H1 (cell line): ENCODE results near the gene TDP2. TPM values are rescaled to one million over a fixed set of nuclear protein-coding genes. Genes with fewer than 3 reads are reported as not detected.

Experiments used
- CTCF ChIA-PET: fragments of 300-600 bp; sonication (Branson Sonifier 250); formaldehyde crosslinking; loops from one replicate; lab custom pipeline; 2021; ENCODE audit not compliant: partially characterized antibody; lab: Charles Lee
- POLR2A ChIA-PET: fragments of 300-600 bp; sonication (Branson Sonifier 250); formaldehyde crosslinking; loops from one replicate; lab custom pipeline; 2021; ENCODE audit warnings: inconsistent platforms; ENCODE audit not compliant: partially characterized antibody; lab: Charles Lee
- DNase-seq, 2 experiments: peaks; one replicate each; pipeline versions ENCODE4 v3.0.0 to v3.0.0-alpha.2; 2010 to 2022; ENCODE audit warnings: low spot score in 2 of 2, low read depth in 1 of 2, mixed read lengths in 1 of 2
- FAIRE-seq: peaks from 2 replicates; lab custom pipeline; 2011; peaks lifted over from hg19 to GRCh38; lab: Jason Lieb, UNC
- H2AFZ ChIP-seq: 2 replicates; pipeline ENCODE4 v1.8.1; 2012; ENCODE audit warnings: low read length, inconsistent platforms
- H2AK5ac ChIP-seq: 2 replicates; pipeline ENCODE4 v1.6.1; 2013; ENCODE audit warnings: low read depth, low read length
- H2BK120ac ChIP-seq: replicated peaks from 2 replicates; pipeline ENCODE3; 2013; ENCODE audit warnings: low read depth, low read length, inconsistent platforms
- H2BK12ac ChIP-seq: 2 replicates; pipeline ENCODE4 v1.6.1; 2013; ENCODE audit warnings: low read depth, low read length
- H2BK15ac ChIP-seq: 2 replicates; pipeline ENCODE4 v1.6.1; 2013; ENCODE audit warnings: low read length
- H2BK20ac ChIP-seq: 2 replicates; pipeline ENCODE4 v1.6.1; 2013; ENCODE audit warnings: low read length
- H2BK5ac ChIP-seq: 2 replicates; pipeline ENCODE4 v1.6.1; 2013; ENCODE audit warnings: low read depth, low read length
- H3K14ac ChIP-seq: 2 replicates; pipeline ENCODE4 v1.6.1; 2013; ENCODE audit warnings: inconsistent platforms; ENCODE audit not compliant: insufficient read length
- H3K18ac ChIP-seq: 2 replicates; pipeline ENCODE4 v1.6.1; 2013; ENCODE audit warnings: low read length; ENCODE audit errors: extremely low read depth
- H3K23ac ChIP-seq: 2 replicates; pipeline ENCODE4 v1.6.1; 2013; ENCODE audit warnings: inconsistent platforms; ENCODE audit not compliant: insufficient read length
- H3K23me2 ChIP-seq: 2 replicates; pipeline ENCODE4 v1.6.1; 2013; ENCODE audit warnings: low read depth, low read length
- H3K27ac ChIP-seq: 2 replicates; pipeline ENCODE4 v1.6.1; 2011; ENCODE audit warnings: low read depth, low read length, inconsistent platforms
- H3K27me3 ChIP-seq, 4 experiments: replicated peaks in 1 of 4; 1 replicate in 1 of 4; 2 replicates in 3 of 4; pipeline versions ENCODE4 v1.6.1 to v1.8.1; 2011 to 2013; ENCODE audit warnings: low read length in 3 of 4, mild to moderate bottlenecking in 3 of 4, inconsistent platforms in 2 of 4, mixed read lengths in 2 of 4, moderate library complexity in 1 of 4; ENCODE audit not compliant: control insufficient read depth in 3 of 4, insufficient read depth in 3 of 4; ENCODE audit errors: extremely low read depth in 1 of 4
- H3K36me3 ChIP-seq, 4 experiments: 2 replicates each; pipeline versions ENCODE4 v1.6.1 to v1.8.1; 2011 to 2013; ENCODE audit warnings: mild to moderate bottlenecking in 4 of 4, low read length in 3 of 4, moderate library complexity in 2 of 4, control low read depth in 1 of 4, inconsistent platforms in 1 of 4; ENCODE audit not compliant: insufficient read depth in 4 of 4, control insufficient read depth in 2 of 4
- H3K4ac ChIP-seq: replicated peaks from 2 replicates; pipeline ENCODE3; 2013; ENCODE audit warnings: low read length, low read depth, mixed read lengths, inconsistent platforms; ENCODE audit not compliant: insufficient read length
- H3K4me1 ChIP-seq, 4 experiments: replicated peaks in 1 of 4; 1 replicate in 1 of 4; 2 replicates in 3 of 4; pipeline versions ENCODE4 v1.6.1 to v1.8.1; 2011 to 2013; ENCODE audit warnings: low read length in 3 of 4, inconsistent platforms in 2 of 4, mixed read lengths in 1 of 4; ENCODE audit not compliant: insufficient read depth in 4 of 4, control insufficient read depth in 3 of 4
- H3K4me2 ChIP-seq, 2 experiments: 2 replicates each; pipeline versions ENCODE4 v1.6.1 to v1.8.1; 2011 to 2013; ENCODE audit warnings: low read depth in 2 of 2, low read length in 2 of 2, control low read depth in 1 of 2, inconsistent platforms in 1 of 2, mild to moderate bottlenecking in 1 of 2; ENCODE audit not compliant: insufficient read depth in 1 of 2
- H3K4me3 ChIP-seq, 4 experiments: fragments of 200-600, 300-600 bp in 1 of 4; sonication (generic), shearing (Covaris generic), sonication (Bioruptor Twin) in 1 of 4; 2 replicates each; pipeline versions ENCODE4 v1.5.1 to v1.8.1; 2011 to 2016; ENCODE audit warnings: low read length in 4 of 4, low read depth in 3 of 4, control low read depth in 2 of 4, inconsistent platforms in 2 of 4, mild to moderate bottlenecking in 2 of 4, mixed read lengths in 1 of 4, moderate library complexity in 1 of 4; ENCODE audit not compliant: insufficient read depth in 2 of 4; ENCODE audit errors: extremely low read depth in 1 of 4
- H3K56ac ChIP-seq: replicated peaks from 2 replicates; pipeline ENCODE3; 2013; ENCODE audit warnings: low read depth, mild to moderate bottlenecking, mixed read lengths, low read length, inconsistent platforms; ENCODE audit not compliant: insufficient read length
- H3K79me1 ChIP-seq: 2 replicates; pipeline ENCODE4 v1.6.1; 2013; ENCODE audit warnings: low read depth, low read length, control low read depth
- H3K79me2 ChIP-seq, 2 experiments: 2 replicates each; pipeline versions ENCODE4 v1.6.1 to v1.8.1; 2012 to 2013; ENCODE audit warnings: low read length in 2 of 2, mild to moderate bottlenecking in 2 of 2, inconsistent platforms in 1 of 2; ENCODE audit not compliant: insufficient read depth in 2 of 2, control insufficient read depth in 1 of 2
- H3K9ac ChIP-seq, 4 experiments: replicated peaks in 1 of 4; 1 replicate in 1 of 4; 2 replicates in 3 of 4; pipeline versions ENCODE4 v1.6.1 to v1.8.1; 2011 to 2013; ENCODE audit warnings: low read depth in 3 of 4, low read length in 3 of 4, control low read depth in 2 of 4, mild to moderate bottlenecking in 2 of 4, moderate library complexity in 2 of 4, inconsistent platforms in 1 of 4; ENCODE audit errors: extremely low read depth in 1 of 4
- H3K9me3 ChIP-seq, 2 experiments: 2 replicates each; pipeline versions ENCODE4 v1.6.1 to v1.8.1; 2012 to 2013; ENCODE audit warnings: mild to moderate bottlenecking in 2 of 2, moderate library complexity in 2 of 2, control low read depth in 1 of 2, inconsistent platforms in 1 of 2, low read depth in 1 of 2, low read length in 1 of 2, mixed read lengths in 1 of 2; ENCODE audit not compliant: insufficient read depth in 2 of 2
- H4K20me1 ChIP-seq, 2 experiments: replicated peaks in 1 of 2; 2 replicates each; pipeline versions ENCODE3 to v1.8.1; 2011 to 2013; ENCODE audit warnings: inconsistent platforms in 2 of 2, low read length in 2 of 2, mild to moderate bottlenecking in 1 of 2; ENCODE audit not compliant: insufficient read depth in 2 of 2, control insufficient read depth in 1 of 2
- H4K5ac ChIP-seq: 2 replicates; pipeline ENCODE4 v1.6.1; 2013; ENCODE audit warnings: low read length, low read depth, mixed read lengths, inconsistent platforms; ENCODE audit not compliant: insufficient read length
- H4K8ac ChIP-seq: 2 replicates; pipeline ENCODE4 v1.8.0; 2013; ENCODE audit warnings: mild to moderate bottlenecking, moderate library complexity, low read length, inconsistent platforms; ENCODE audit not compliant: insufficient read depth; ENCODE audit errors: extremely low read depth
- H4K91ac ChIP-seq: replicated peaks from 2 replicates; pipeline ENCODE3; 2013; ENCODE audit warnings: low read length, mixed read lengths, inconsistent platforms; ENCODE audit not compliant: insufficient read length
- BRCA1 ChIP-seq: IDR thresholded peaks from 2 replicates; pipeline ENCODE4 v1.6.1; 2012; ENCODE audit warnings: low read depth, low read length, improper control_type of control experiment
- SP1 ChIP-seq: IDR thresholded peaks from 2 replicates; pipeline ENCODE4 v1.6.1; 2011; ENCODE audit warnings: low read depth, low read length
- WGBS, 2 experiments: shearing (Covaris generic) in 1 of 2; methylation state at CpG; one replicate each; pipeline versions ENCODE4 v1.1.6 to v1.1.7; 2013 to 2015; ENCODE audit warnings: low lambda C conversion rate in 2 of 2, mixed read lengths in 2 of 2, inconsistent platforms in 1 of 2, low coverage in 1 of 2, missing lambda C conversion rate in 1 of 2; ENCODE audit not compliant: insufficient replicate concordance in 2 of 2, insufficient coverage in 1 of 2, insufficient read length in 1 of 2; ENCODE audit errors: extremely low coverage in 1 of 2, missing lambda C conversion rate in 1 of 2; 5-methylcytosine and 5-hydroxymethylcytosine counted together
- polyA plus RNA-seq, 7 experiments: library from polyadenylated mRNA; depleted of rRNA in 3 of 7; stranded (reverse) in 5 of 7; unstranded in 2 of 7; fragments of >200 nt in 5 of 7; fragments of 200-250 nt in 2 of 7; gene quantifications; 1 replicate in 5 of 7; 2 replicates in 1 of 7; 4 replicates in 1 of 7; pipeline versions ENCODE4 v1.2.1 to v1.2.3, GENCODE V29; 2011 to 2013; ENCODE audit warnings: missing spikeins in 2 of 7, mixed read lengths in 2 of 7
- total RNA-seq: library from RNA; stranded (reverse); fragmentation: NEBNext Ultra II Directional; extraction: Animal tissue kit (Norgen Biotek cat#: 25700); gene quantifications from 2 replicates; pipeline ENCODE4 v1.2.1, GENCODE V29; 2021

Gene TDP2
- total and polyA plus RNA-seq, 2 of the 8 experiments (the other 6 are each of a cell fraction or from before 2014, with no cell fraction given) = 18.8 to 51.6 TPM

GRCh38 chr6:24649691-24650090, 17.0 kb downstream of the TDP2 start:
- FAIRE-seq = no peak
- CTCF ChIA-PET = interaction anchor here (1.7 kb wide), 1 partner anchor 16 kb away, joined by 4 read pairs; no protein-coding TSS in a partner anchor

More at GRCh38 chr6:24649691-24650090, 17.0 kb downstream of the TDP2 start:
- no peak overlapping the region for H2BK15ac ChIP-seq
- H3K4me2 ChIP-seq = no peak overlapping the region
- H2BK5ac ChIP-seq = no peak overlapping the region
- H3K4me1 ChIP-seq = no peaks in the 10 kb centered on the region
- H2BK12ac ChIP-seq = no peak overlapping the region
- no peak for DNase-seq
- no peak overlapping the region for H3K9ac ChIP-seq
- WGBS, 2 experiments = 92% methylated on average over 2 of the region's 2 CpGs; no CpG with 5 or more reads in 1 of the 2 experiments
- H2AK5ac ChIP-seq = no peak overlapping the region
- no peaks in the 10 kb centered on the region for H3K79me2 ChIP-seq
- no peak overlapping the region for H4K5ac ChIP-seq
- H2BK120ac ChIP-seq = no peak overlapping the region
- H3K27me3 ChIP-seq = no peaks in the 10 kb centered on the region; a peak in 1 of 7 replicates
- no peak overlapping the region for H3K14ac ChIP-seq
- no peak overlapping the region for H4K91ac ChIP-seq
- TF ChIP-seq BRCA1 (no peak), SP1 (no peak)
- no peak overlapping the region for H4K8ac ChIP-seq
- peaks cover 10 to 42% (median 23%) of the 10 kb centered on the region in 4 experiments; a peak in 7 of 8 replicates for H3K36me3 ChIP-seq
- H3K79me1 ChIP-seq = no peaks in the 10 kb centered on the region
- H2BK20ac ChIP-seq = no peak overlapping the region
- no peaks in the 10 kb centered on the region for H3K9me3 ChIP-seq
- H3K4ac ChIP-seq = no peak overlapping the region
- no peak overlapping the region for H3K23ac ChIP-seq
- no peaks in the 10 kb centered on the region for H4K20me1 ChIP-seq
- H2AFZ ChIP-seq = no peak overlapping the region
- no peak overlapping the region for H3K4me3 ChIP-seq
- H3K56ac ChIP-seq = no peak overlapping the region
- POLR2A ChIA-PET = interaction anchor here (0.9 to 2.1 kb wide), 3 partner anchors 9 to 17 kb away, joined by 3 to 9 read pairs (median 3); partner anchors contain the start of genes ACOT13 and TDP2
- H3K18ac ChIP-seq = no peak overlapping the region
- peaks cover 5% of the 10 kb centered on the region for H3K23me2 ChIP-seq
- no peak overlapping the region for H3K27ac ChIP-seq
